Fibroblast of lung (primary cell): Measurements from ENCODE around the gene GABRR2. TPM values are rescaled to one million over a fixed set of nuclear protein-coding genes. Genes with fewer than 3 reads are reported as not detected.

Source experiments
- DNase-seq, 2 donors: peaks; one replicate each; pipeline versions ENCODE4 v3.0.0 to v3.0.0-alpha.2; 2010; ENCODE audit warnings: low read depth in 2 of 2
- H2AFZ ChIP-seq: 2 replicates; pipeline ENCODE4 v1.5.1; 2012; ENCODE audit warnings: low read length, control low read depth, inconsistent platforms
- H3K27ac ChIP-seq: 2 replicates; pipeline ENCODE4 v1.5.1; 2011; ENCODE audit warnings: low read length, control low read depth; ENCODE audit not compliant: insufficient read depth
- H3K27me3 ChIP-seq: 2 replicates; pipeline ENCODE4 v1.5.1; 2011; ENCODE audit warnings: mild to moderate bottlenecking, low read length; ENCODE audit not compliant: control insufficient read depth, insufficient read depth
- H3K36me3 ChIP-seq: 2 replicates; pipeline ENCODE4 v1.5.1; 2011; ENCODE audit warnings: low read length; ENCODE audit not compliant: control insufficient read depth, insufficient read depth
- H3K4me1 ChIP-seq: 2 replicates; pipeline ENCODE4 v1.5.1; 2011; ENCODE audit warnings: low read length; ENCODE audit not compliant: control insufficient read depth, insufficient read depth; ENCODE audit errors: extremely low read depth
- H3K4me2 ChIP-seq: 2 replicates; pipeline ENCODE4 v1.5.1; 2011; ENCODE audit warnings: low read length, control low read depth; ENCODE audit not compliant: insufficient read depth; ENCODE audit errors: extremely low read depth
- H3K4me3 ChIP-seq, 4 experiments: fragments of 200-600 bp in 1 of 4; sonication (generic) in 1 of 4; replicated peaks in 1 of 4; 2 replicates each; pipeline ENCODE4 v1.5.1; 2011 to 2016; ENCODE audit warnings: low read length in 4 of 4, low read depth in 3 of 4, mild to moderate bottlenecking in 3 of 4, control low read depth in 2 of 4, inconsistent platforms in 1 of 4, mixed read lengths in 1 of 4; ENCODE audit not compliant: insufficient read depth in 1 of 4; ENCODE audit errors: control extremely low read depth in 1 of 4
- H3K79me2 ChIP-seq: 2 replicates; pipeline ENCODE4 v1.5.1; 2012; ENCODE audit warnings: mild to moderate bottlenecking, low read length, inconsistent platforms; ENCODE audit not compliant: control insufficient read depth, insufficient read depth
- H3K9ac ChIP-seq: 2 replicates; pipeline ENCODE4 v1.5.1; 2011; ENCODE audit warnings: mild to moderate bottlenecking, low read length, control low read depth; ENCODE audit not compliant: insufficient read depth
- H3K9me3 ChIP-seq: 2 replicates; pipeline ENCODE4 v1.5.1; 2012; ENCODE audit warnings: low read depth, low read length; ENCODE audit not compliant: control insufficient read depth, insufficient read depth
- H4K20me1 ChIP-seq: 2 replicates; pipeline ENCODE4 v1.5.1; 2011; ENCODE audit warnings: low read length; ENCODE audit not compliant: control insufficient read depth, insufficient read depth; ENCODE audit errors: extremely low read depth
- EZH2 ChIP-seq: IDR thresholded peaks from 2 replicates; pipeline ENCODE4 v1.5.1; 2012; ENCODE audit warnings: low read length, control low read depth, mild to moderate bottlenecking; ENCODE audit errors: missing control alignments
- polyA plus RNA-seq, 2 donors: library from polyadenylated mRNA; depleted of rRNA in 1 of 2; stranded (reverse) in 1 of 2; unstranded in 1 of 2; fragments of >200 nt; gene quantifications; 2 replicates each; pipeline ENCODE4 v1.2.1, GENCODE V29; 2011 to 2012; ENCODE audit warnings: missing spikeins in 1 of 2
- total RNA-seq: library from RNA; depleted of rRNA; stranded (reverse); fragments of >200 nt; gene quantifications from 2 replicates; pipeline ENCODE4 v1.2.1, GENCODE V29; 2014
- TF ChIP-seq, protein P1 (sequence below), 2 donors: IDR thresholded peaks in 1 of 2; conservative IDR thresholded peaks in 1 of 2; 1 replicate in 1 of 2; 2 replicates in 1 of 2; pipeline ENCODE4 v1.5.1; 2011 to 2012; ENCODE audit warnings: low read length in 2 of 2, control low read depth in 1 of 2, inconsistent platforms in 1 of 2, low read depth in 1 of 2, mild to moderate bottlenecking in 1 of 2

Gene GABRR2
- total and polyA plus RNA-seq, 2 donors (not counting 1 experiment from before 2014, with no cell fraction given), result 0.05 to 0.17 TPM

DNA sequence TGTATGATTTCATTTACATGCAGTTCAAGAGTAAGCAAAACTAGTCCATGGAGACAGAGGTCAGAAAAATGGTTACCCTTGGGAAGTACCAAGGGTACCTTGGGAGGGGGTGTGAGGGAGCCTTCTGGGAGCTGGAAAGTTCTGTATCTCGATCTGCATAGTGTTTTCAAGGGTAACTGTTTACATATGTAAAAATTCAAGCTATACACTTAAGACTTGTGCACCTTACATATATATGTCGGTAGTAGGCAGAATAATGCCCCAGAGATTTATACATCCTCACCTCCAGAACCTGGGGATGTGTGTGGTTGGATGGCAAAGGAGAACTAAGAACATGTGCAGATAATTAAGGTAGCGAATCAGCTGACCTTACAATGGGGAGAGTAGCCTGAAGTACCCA, 31.0 kb downstream of the GABRR2 start:
- no peaks in the 10 kb centered on the region for H3K9me3 ChIP-seq
- H3K36me3 ChIP-seq, result no peaks in the 10 kb centered on the region
- no peak overlapping the region for H2AFZ ChIP-seq
- no peaks in the 10 kb centered on the region for H3K4me1 ChIP-seq
- peaks cover 5% of the 10 kb centered on the region for H3K27me3 ChIP-seq
- H3K79me2 ChIP-seq, result no peaks in the 10 kb centered on the region
- H3K9ac ChIP-seq, result no peak overlapping the region
- no peak overlapping the region for H3K27ac ChIP-seq
- DNase-seq, result no peak
- no peak overlapping the region for H3K4me3 ChIP-seq
- H4K20me1 ChIP-seq, result no peaks in the 10 kb centered on the region
- TF ChIP-seq EZH2, result no peak
- TF ChIP-seq, protein P1, sequence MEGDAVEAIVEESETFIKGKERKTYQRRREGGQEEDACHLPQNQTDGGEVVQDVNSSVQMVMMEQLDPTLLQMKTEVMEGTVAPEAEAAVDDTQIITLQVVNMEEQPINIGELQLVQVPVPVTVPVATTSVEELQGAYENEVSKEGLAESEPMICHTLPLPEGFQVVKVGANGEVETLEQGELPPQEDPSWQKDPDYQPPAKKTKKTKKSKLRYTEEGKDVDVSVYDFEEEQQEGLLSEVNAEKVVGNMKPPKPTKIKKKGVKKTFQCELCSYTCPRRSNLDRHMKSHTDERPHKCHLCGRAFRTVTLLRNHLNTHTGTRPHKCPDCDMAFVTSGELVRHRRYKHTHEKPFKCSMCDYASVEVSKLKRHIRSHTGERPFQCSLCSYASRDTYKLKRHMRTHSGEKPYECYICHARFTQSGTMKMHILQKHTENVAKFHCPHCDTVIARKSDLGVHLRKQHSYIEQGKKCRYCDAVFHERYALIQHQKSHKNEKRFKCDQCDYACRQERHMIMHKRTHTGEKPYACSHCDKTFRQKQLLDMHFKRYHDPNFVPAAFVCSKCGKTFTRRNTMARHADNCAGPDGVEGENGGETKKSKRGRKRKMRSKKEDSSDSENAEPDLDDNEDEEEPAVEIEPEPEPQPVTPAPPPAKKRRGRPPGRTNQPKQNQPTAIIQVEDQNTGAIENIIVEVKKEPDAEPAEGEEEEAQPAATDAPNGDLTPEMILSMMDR (conservative IDR thresholded peaks at IDR 0.05 in 1 of 2, IDR thresholded peaks at IDR 0.05 in 1 of 2; ENCODE audit: low read depth in 1 of 2, low read length in 2 of 2), result no peak
- no peak overlapping the region for H3K4me2 ChIP-seq

DNA sequence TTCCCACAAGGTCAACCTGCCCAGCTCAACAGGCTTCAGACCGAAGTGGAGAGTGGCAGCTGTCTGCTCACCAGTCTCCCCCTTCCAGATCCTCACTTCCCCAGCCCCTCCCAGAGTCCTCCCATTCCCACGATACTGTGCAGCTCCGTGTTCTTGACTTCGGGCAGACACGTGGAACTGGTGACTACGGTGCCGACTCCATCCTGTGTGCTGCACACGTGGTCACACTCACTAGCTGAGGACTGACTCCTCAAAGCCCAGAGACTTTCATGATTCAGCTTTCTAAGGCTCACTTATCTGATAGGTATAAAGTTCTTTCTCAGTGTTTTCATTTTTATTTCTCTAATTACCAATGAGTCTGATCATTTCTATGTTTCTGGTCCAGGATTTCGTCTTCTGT, 32.4 kb downstream of the GABRR2 start:
- Histone ChIP-seq H3K36me3 (no peaks in the 10 kb centered on the region), H4K20me1 (no peaks in the 10 kb centered on the region), H3K27ac (no peak overlapping the region), H3K4me1 (no peaks in the 10 kb centered on the region), H3K9me3 (no peaks in the 10 kb centered on the region), H3K4me3 (no peak overlapping the region), H3K4me2 (no peak overlapping the region), H2AFZ (no peak overlapping the region), H3K79me2 (no peaks in the 10 kb centered on the region), H3K9ac (no peak overlapping the region), H3K27me3 (peaks cover 3% of the 10 kb centered on the region)
- DNase-seq, result no peak
- no peak for TF ChIP-seq EZH2
- TF ChIP-seq, protein P1 (conservative IDR thresholded peaks at IDR 0.05 in 1 of 2, IDR thresholded peaks at IDR 0.05 in 1 of 2; ENCODE audit: low read depth in 1 of 2, low read length in 2 of 2), result no peak

DNA sequence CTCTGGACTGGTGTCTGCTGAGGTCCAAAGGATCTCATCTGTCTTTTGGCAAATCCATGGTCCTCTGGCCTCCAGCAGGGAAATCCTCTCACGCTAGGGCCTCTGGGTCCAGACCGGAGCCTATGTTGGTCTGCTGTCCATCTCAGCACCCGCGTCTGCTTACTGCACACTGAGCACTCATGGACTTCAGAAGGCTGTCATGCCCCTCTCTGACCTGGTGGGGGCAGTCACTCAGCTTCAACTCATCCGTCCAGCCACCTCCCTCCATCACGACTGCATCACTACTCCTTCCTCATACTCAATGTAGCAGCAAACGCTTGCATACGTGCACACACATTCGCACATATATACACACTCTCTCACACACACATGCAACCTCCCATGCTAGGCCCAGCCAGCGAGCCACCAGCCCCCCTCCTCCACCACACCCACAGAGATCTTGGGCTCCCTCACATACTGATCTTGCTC, 33.3 kb downstream of the GABRR2 start:
- H3K27ac ChIP-seq, result no peak overlapping the region
- DNase-seq, result peak; percentile 16 to 45
- TF ChIP-seq EZH2, result no peak
- TF ChIP-seq, protein P1 (conservative IDR thresholded peaks at IDR 0.05 in 1 of 2, IDR thresholded peaks at IDR 0.05 in 1 of 2; ENCODE audit: low read depth in 1 of 2, low read length in 2 of 2), result peak; percentile 30 to 60
- H3K4me2 ChIP-seq, result no peak overlapping the region
- H3K27me3 ChIP-seq, result peaks cover 3% of the 10 kb centered on the region
- H3K4me3 ChIP-seq, result no peak overlapping the region
- H3K9ac ChIP-seq, result no peak overlapping the region
- H3K36me3 ChIP-seq, result no peaks in the 10 kb centered on the region
- H3K4me1 ChIP-seq, result no peaks in the 10 kb centered on the region
- H3K9me3 ChIP-seq, result no peaks in the 10 kb centered on the region
- H2AFZ ChIP-seq, result no peak overlapping the region
- H4K20me1 ChIP-seq, result no peaks in the 10 kb centered on the region
- H3K79me2 ChIP-seq, result no peaks in the 10 kb centered on the region
